ENCODE measurements around the gene MYO1A. TPM values are rescaled to one million over a fixed set of nuclear protein-coding genes. Genes with fewer than 3 reads are reported as not detected.

Gene MYO1A
- total and polyA plus RNA-seq, 7 donors = 0.04 to 1.3 (median 0.19) TPM; not detected in 1

- Histone ChIP-seq H3K27me3 (ENCODE audit: insufficient read depth in 3 of 3, low read length in 2 of 3) (no peaks in the 10 kb centered on the region), H3K4me3 (no peak overlapping the region), H3K36me3 (ENCODE audit: insufficient read depth in 1 of 2, low read depth in 1 of 2) (peaks cover 7 to 49% of the 10 kb centered on the region in 2 donors), H3K4me1 (peaks cover 5% of the 10 kb centered on the region), H3K27ac (no peak overlapping the region), H3K9me3 (no peaks in the 10 kb centered on the region)
- ATAC-seq (no peak), DNase-seq (no peak)
- intact Hi-C loops (cut with DNase I) = no loop called here
- TF ChIP-seq, protein P1, sequence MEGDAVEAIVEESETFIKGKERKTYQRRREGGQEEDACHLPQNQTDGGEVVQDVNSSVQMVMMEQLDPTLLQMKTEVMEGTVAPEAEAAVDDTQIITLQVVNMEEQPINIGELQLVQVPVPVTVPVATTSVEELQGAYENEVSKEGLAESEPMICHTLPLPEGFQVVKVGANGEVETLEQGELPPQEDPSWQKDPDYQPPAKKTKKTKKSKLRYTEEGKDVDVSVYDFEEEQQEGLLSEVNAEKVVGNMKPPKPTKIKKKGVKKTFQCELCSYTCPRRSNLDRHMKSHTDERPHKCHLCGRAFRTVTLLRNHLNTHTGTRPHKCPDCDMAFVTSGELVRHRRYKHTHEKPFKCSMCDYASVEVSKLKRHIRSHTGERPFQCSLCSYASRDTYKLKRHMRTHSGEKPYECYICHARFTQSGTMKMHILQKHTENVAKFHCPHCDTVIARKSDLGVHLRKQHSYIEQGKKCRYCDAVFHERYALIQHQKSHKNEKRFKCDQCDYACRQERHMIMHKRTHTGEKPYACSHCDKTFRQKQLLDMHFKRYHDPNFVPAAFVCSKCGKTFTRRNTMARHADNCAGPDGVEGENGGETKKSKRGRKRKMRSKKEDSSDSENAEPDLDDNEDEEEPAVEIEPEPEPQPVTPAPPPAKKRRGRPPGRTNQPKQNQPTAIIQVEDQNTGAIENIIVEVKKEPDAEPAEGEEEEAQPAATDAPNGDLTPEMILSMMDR (IDR thresholded peaks at IDR 0.05) = no peak
- 77 to 87% (median 80%) methylated on average over 8 of the region's 8 CpGs for WGBS, 3 donors
Measured at GRCh38 chr12:57096748-57097553, 47.0 kb upstream of the MYO1A start.

DNA sequence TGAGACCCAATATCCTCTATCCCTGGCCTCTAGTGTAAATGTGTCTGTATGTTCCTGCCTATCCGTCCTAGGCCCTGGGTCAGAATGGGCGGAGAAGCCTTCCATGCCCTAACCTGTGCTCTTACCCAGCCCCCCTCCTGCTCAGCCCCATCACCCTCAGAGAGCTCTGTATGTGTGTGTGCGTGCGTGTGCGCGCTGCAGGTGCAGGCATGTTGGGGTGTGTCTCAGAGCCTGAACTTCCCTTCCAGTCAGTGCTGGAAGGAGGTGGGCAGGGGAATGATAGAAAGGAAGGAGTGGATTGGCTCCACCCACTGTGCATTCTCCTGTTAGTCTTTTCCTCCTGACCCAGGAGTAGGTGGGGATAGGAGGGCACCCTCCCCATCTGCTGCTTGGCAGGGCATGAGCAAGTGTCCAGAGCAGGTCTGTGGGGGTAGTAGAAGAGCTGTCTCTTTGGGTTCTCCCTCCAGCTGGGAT, 46.2 kb upstream of the MYO1A start:
- Histone ChIP-seq H3K9me3 (no peaks in the 10 kb centered on the region), H3K4me1 (peaks cover 8% of the 10 kb centered on the region), H3K27me3 (ENCODE audit: insufficient read depth in 3 of 3, low read length in 2 of 3) (no peaks in the 10 kb centered on the region), H3K27ac (no peak overlapping the region), H3K4me3 (no peak overlapping the region), H3K36me3 (ENCODE audit: insufficient read depth in 1 of 2, low read depth in 1 of 2) (peaks cover 7 to 55% of the 10 kb centered on the region in 2 donors)
- DNase-seq (no peak), ATAC-seq (no peak)
- intact Hi-C loops (cut with DNase I) = no loop called here
- WGBS, 3 donors = 87 to 91% (median 88%) methylated on average over 6 of the region's 6 CpGs
- TF ChIP-seq, protein P1 (IDR thresholded peaks at IDR 0.05) = no peak

DNA sequence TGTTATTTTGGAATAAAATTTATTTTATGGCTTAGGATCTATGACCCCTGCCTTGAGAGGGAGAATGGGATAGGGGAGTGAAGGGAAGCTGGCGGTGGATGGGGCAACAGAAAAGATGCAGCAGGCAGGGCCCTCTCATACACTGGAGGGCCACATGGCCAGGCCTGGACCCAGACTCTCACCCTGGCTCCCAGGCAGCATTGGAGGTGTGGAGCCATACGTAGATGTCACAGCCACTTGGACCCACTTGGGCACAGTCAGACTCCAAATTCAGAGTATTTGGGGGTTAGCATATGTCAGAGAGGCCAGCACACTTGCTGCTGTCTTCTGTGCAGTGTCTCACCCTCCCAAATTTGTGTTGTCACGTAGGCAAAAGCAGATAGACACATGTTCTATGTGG, 45.5 kb upstream of the MYO1A start:
- DNase-seq = no peak
- Histone ChIP-seq H3K27ac (no peak overlapping the region), H3K36me3 (ENCODE audit: insufficient read depth in 1 of 2, low read depth in 1 of 2) (peaks cover 7 to 55% of the 10 kb centered on the region in 2 donors), H3K9me3 (no peaks in the 10 kb centered on the region), H3K4me1 (peaks cover 15% of the 10 kb centered on the region), H3K27me3 (ENCODE audit: insufficient read depth in 3 of 3, low read length in 2 of 3) (no peaks in the 10 kb centered on the region), H3K4me3 (no peak overlapping the region)
- 91 to 95% (median 94%) methylated on average over 3 of the region's 3 CpGs for whole genome bisulfite sequencing, 3 donors
- ATAC-seq = no peak
- intact Hi-C loops (cut with DNase I) = no loop called here
- TF ChIP-seq, protein P1 (IDR thresholded peaks at IDR 0.05) = no peak

DNA sequence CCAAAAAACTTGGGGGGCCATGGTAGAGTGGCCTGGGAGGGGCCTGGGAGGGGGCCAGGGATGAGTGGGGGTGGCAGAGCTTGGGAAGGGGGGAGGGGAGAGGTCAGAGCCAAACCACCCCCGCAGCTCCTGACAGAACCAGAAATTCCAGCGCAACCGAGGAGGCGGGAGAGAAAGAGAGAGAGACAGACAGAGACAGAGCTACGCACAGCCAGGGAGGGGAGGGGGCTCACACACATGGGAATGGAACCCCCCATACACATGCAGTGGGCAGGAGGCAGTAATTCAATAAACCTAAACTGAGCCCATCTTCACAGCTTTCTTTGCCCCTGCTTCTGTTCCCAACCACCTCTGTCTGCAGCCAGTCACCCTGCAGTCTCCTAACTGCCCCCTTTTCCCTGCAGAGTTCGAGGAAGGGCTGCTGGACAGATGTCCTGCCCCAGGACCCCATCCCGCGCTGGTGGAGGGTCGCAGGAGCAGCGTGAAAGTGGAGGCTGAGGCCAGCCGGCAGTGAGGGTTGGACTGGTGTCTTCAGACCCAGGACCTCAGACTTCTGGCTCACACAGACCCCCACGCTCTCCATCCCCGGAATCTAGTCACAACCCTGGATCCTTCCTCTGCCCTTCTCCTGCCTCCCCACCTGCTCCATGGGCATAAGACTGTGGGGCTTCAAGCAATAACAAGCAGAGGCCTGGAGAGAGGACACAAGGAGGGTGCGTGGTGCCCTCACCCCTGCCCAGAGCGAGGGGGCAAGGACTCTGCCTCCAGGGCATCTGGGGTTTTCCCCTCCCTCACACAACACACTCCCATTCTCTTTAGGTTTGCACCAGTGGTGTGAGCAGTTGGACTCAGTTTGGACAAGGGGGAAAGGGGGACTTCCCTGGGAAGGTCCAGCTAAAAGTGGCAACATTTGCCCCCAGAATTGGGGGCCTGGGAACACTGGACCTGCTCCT, 44.6 kb upstream of the MYO1A start:
- WGBS, 3 donors = 64 to 68% (median 67%) methylated on average over 15 of the region's 15 CpGs
- H3K4me1 ChIP-seq = peaks cover 24% of the 10 kb centered on the region

More for the DNA sequence above, 44.6 kb upstream of the MYO1A start:
- Histone ChIP-seq H3K27ac (no peak overlapping the region), H3K4me3 (no peak overlapping the region), H3K27me3 (ENCODE audit: insufficient read depth in 3 of 3, low read length in 2 of 3) (no peaks in the 10 kb centered on the region), H3K36me3 (ENCODE audit: insufficient read depth in 1 of 2, low read depth in 1 of 2) (peaks cover 7 to 47% of the 10 kb centered on the region in 2 donors), H3K9me3 (no peaks in the 10 kb centered on the region)
- ATAC-seq (no peak), DNase-seq (no peak)
- intact Hi-C loops (cut with DNase I) = no loop called here
- TF ChIP-seq, protein P1 (IDR thresholded peaks at IDR 0.05) = no peak
